HG02763 (cell line): ENCODE data around the gene THOC1.

ENCODE experiments used
- ATAC-seq: cut with Tn5 transposase; IDR thresholded peaks from one replicate; pipeline ENCODE4 v1.9.1; 2021; ENCODE audit warnings: mild to moderate bottlenecking, moderate library complexity; ENCODE audit not compliant: unreplicated experiment

THOC1 gene

GRCh38 chr18:275486-275885, 7.6 kb upstream of the THOC1 start:
- ATAC-seq: no peak

DNA sequence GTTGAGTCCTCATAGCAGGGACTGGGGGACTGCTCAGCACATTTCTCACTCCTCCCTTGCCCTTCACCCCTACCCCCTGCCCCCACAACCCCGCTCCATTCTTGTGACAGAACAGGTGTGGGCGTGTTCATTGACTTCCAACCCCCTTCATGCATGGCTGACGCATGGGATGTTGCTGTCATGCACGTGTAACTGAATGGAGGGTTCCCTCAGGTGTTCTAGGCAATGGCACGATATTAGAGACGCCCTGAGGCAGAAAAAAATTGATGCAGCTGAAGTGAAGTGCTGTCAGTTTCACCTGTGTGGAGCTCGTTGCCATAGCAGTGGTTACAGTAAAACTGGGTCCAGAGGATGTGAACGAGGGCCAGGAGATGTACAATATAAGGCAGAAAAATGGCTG, 6.5 kb upstream of the THOC1 start:
- no peak for ATAC-seq

DNA sequence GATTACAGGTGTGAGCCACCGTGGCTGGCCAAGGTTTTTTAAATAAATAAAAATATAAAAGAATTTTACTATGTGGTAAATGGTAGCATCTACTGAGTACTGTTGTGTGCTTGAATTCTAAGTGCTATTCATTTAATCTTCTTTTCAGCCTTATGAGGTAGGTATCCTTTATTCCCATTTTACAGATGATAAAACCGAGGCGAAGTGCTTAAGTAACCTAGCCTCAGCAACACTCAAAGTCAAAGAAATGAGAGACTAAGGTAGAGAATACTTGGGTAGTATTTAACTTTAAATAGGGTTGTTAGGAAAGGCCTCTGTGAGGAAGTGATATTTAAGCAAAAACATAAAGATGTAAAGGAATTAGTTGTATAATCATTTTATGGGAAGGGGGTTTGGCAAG, 5.7 kb upstream of the THOC1 start:
- ATAC-seq: no peak

GRCh38 chr18:272650-273049, 4.8 kb upstream of the THOC1 start:
- ATAC-seq: no peak

GRCh38 chr18:269480-270095, 1.7 kb upstream of the THOC1 start:
- ATAC-seq: no peak

GRCh38 chr18:267380-267687, 513 bp downstream of the THOC1 start:
- peak; percentile 15 for ATAC-seq

- ATAC-seq: no peak
Measured at GRCh38 chr18:261398-262073, 6.3 kb downstream of the THOC1 start.

GRCh38 chr18:260547-260946, 7.3 kb downstream of the THOC1 start:
- ATAC-seq: no peak

DNA sequence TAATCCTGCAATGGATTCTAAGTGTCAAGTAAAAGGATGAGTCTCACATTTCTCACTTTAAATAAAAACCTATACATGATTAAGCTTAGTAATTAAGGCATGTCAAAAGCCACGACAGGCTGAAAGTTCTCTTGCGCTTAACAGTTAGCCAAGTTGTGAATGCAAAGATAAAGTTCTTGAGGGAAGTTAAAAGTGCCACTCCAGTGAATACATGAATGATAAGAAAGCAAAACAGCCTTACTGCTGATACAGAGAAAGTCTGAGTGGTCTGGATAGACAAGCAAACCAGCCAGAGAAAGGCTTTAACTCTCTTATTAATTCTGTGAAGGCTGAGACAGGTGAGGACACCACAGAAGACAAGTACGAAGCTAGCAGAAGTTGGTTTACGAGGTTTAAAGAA, 12.7 kb downstream of the THOC1 start:
- ATAC-seq: no peak

DNA sequence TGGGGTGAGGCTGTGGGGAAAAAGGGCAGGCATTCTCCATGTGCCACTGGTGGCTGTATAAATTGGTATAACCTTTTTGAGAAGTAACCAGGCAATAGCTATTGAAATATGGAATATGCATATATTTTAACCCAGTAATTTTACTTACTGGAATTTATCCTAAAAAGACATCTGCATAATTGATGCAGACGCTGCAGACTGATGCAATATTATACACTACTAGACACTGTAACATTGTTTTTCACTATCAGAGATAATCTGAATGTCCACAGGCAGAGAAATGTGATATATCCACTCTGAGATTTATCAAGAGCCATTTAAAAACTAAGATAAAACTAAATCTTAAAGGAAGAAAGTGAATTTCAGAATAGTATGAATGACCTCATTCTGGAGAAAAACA, 14.7 kb downstream of the THOC1 start:
- no peak for ATAC-seq

- no peak for ATAC-seq
Measured at GRCh38 chr18:251572-251971, 16.3 kb downstream of the THOC1 start.

GRCh38 chr18:250685-251084, 17.2 kb downstream of the THOC1 start:
- no peak for ATAC-seq

DNA sequence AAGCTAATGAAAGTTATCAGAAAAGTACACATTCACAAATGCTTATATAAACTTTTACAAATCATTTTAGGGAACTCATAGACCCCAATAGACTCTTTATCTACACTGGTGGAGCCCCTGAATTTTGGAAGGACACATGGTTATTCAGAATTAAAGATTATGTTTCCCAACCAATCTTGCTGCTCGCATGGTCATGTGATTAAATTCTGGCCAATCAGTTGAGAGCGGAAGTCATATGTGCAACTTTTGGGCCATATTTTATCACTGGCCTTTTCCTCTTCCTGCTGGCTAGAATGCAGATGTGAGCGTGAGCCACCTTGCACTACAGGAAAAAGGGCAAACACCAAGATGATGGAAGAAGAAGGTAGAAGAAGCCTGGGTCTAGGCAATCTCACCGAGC, 19.8 kb downstream of the THOC1 start:
- no peak for ATAC-seq

DNA sequence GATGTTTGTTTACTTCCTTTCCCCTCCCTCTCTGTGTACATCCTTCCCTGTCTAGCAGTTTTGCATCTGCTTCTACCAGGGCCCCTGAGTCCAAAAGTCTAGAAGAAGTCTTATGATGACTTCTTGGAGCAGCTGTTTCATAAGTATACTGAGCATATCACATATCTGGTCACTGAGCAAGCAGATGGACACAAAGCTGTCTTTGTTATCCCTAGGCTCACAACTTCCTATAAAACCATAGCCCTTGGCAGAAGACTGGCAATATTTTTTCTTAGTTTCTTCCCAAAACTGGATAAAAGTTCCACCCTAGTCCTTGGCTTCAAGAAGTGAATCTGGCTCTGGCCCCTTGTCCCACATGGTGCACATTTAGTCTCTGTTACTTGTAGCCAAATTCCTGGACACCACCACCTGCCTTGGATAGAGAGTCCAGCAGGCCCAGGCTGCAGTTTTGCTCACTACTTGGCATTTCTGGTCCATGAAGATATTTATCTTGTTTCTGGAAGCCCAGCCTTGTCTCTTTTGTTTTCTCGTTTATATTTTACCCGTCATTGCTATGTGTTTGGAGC, 22.5 kb downstream of the THOC1 start:
- ATAC-seq: no peak

- no peak for ATAC-seq
Measured at GRCh38 chr18:240175-240574, 27.7 kb downstream of the THOC1 start.

DNA sequence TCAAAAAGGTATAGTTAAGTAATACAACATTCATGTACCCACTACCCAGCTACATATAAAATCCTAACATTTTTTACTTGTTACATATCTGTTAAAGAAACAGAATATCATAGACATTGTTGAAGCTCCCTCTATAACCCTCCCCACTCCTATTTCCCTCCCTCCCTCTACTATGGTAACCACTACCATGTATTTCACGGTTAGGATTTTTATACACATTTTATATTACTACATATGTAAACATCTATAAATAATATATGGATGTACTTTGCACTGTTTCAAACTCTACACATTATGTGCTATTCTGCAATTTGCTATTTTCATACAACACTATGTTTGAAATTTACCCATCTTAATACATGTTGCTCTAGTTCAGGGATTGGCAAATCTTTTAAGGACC, 36.3 kb downstream of the THOC1 start:
- ATAC-seq: no peak

DNA sequence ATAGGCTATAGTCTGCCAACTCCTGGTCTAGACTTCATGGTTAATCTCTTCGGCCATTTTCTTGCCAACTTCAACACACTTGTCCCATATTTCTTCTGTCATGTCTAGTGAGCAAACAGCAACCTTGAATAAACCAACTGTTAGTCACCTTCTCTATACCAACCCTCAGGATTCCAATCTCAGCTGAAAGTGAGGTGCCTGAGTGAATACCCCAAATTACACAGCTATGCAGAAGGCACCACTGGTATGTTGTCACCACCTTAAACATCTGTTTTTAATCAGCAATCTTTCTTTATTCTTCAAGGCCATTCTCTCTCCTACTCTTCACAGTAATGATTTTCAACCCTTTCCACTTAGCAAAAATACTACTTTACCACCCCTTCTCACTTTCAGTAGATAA, 39.3 kb downstream of the THOC1 start:
- ATAC-seq: no peak

DNA sequence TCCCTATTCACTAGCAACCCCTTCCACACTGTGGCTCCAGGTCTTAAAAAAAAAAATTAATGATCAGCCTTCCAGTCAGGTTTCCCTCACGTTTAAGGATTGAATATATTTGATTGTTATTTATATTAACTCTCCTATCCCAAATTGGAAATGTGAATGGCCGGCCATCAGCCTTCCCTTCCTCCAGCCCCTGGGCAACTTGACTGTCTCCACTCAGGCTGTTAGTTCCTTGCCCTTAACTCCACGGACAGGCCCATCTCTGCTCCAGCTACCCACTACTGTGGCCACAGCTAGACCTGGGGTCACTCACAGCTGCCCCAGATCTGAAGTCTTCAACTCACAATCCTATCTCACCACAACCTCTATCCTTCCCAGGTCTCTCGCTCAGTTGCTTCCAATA, 39.9 kb downstream of the THOC1 start:
- no peak for ATAC-seq

DNA sequence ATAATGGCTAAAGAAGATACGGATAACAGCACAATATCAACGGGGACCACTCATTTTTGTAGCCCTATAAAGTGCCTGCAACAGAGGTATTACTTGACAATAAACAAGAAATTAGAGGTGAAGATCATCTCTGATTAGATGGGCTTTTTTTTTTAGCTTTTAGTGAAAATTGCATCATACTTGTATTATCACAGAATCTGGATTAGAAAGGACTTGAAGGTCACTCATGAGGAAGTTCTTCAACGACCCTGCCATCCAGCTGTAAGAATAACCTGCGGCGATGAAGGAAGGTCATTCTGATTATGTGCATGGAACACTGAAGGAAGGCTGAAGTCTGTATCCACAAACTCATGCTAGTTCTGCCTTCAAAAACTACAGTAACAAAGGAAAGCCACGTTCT, 40.5 kb downstream of the THOC1 start:
- ATAC-seq: no peak

- no peak for ATAC-seq
Measured at GRCh38 chr18:225745-226144, 42.1 kb downstream of the THOC1 start.

GRCh38 chr18:220708-221107, 47.1 kb downstream of the THOC1 start:
- no peak for ATAC-seq

DNA sequence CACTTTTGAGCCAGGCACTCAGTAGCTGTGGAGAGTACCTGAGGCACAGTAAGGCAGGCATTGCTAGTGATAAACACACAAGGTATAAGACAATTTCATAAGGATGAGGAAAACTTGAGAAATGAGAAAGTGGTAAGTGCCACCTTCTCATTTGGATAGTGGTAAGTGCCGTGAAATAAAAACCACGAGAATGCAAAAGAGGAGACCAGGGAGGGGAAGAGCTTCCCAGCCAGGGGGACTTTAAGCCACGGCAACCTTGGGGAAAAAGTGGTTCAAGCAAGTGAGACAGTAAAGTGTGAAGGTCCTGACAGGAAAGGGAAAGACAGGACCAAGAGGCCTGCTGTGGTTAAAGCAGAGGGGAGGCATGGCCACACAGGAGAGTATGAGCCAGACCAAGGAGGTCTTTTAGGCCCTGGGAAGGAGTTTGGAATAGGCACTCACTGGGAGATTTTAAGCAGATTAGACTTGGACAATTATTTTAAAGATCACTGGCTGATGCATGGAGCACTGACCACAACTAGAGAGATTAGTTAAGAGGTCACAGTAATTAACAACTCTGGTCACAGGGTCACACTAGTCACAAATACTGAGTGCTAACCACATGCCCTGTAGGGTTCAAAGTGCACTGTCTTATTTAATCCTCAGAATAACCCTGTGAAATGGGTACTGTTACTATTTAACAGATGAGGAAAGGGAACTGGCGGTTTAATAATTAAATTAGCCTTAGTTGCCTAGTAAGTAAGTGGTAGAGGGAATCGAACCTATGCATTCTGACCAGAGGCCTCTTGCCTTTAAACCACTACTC, 50.1 kb downstream of the THOC1 start:
- ATAC-seq: no peak
